NCI-H1694 (cell line): Measurements from ENCODE around the gene SEPHS1.
A peak's percentile ranks its signal among the peaks of the same experiment; 100 is the strongest.
"Not testable (repeated sequence)": the region's sequence is repeated elsewhere in the genome, so short reads cannot be mapped to it uniquely, and the experiment has no call there.

Experiments
- DNase-seq: peaks from one replicate; lab custom pipeline; 2025; lab: John Stamatoyannopoulos, UW

SEPHS1 gene

GRCh38 chr10:13348216-13349017 is at the start of gene SEPHS1:
Gene SEPHS1 (minus strand): TSS chr10:13348293. CDS start chr10:13344950, 3,343 bp downstream.
- peak; percentile 57 for DNase-seq

GRCh38 chr10:13397052-13397451 is 49.0 kb upstream of the SEPHS1 start:
- DNase-seq: no peak

GRCh38 chr10:13396369-13396768 is 48.3 kb upstream of the SEPHS1 start:
- no peak for DNase-seq

- no peak for DNase-seq
Observed at GRCh38 chr10:13395540-13395939, 47.4 kb upstream of the SEPHS1 start.

GRCh38 chr10:13393640-13394039 is 45.5 kb upstream of the SEPHS1 start:
- DNase-seq: no peak

GRCh38 chr10:13392701-13393100 is 44.6 kb upstream of the SEPHS1 start:
- no peak for DNase-seq

- DNase-seq: no peak
Observed at GRCh38 chr10:13390604-13391522, 42.8 kb upstream of the SEPHS1 start.

GRCh38 chr10:13388478-13389230 is 40.6 kb upstream of the SEPHS1 start:
- no peak for DNase-seq

GRCh38 chr10:13386021-13386420 is 37.9 kb upstream of the SEPHS1 start:
- no peak for DNase-seq

- no peak for DNase-seq
Observed at GRCh38 chr10:13383399-13383761, 35.3 kb upstream of the SEPHS1 start.

GRCh38 chr10:13382703-13383398 is 34.8 kb upstream of the SEPHS1 start:
- no peak for DNase-seq

- DNase-seq: not testable (repeated sequence)
Observed at GRCh38 chr10:13379061-13379460, 31.0 kb upstream of the SEPHS1 start.

GRCh38 chr10:13376746-13377145 is 28.7 kb upstream of the SEPHS1 start:
- DNase-seq: no peak

GRCh38 chr10:13376297-13376696 is 28.2 kb upstream of the SEPHS1 start:
- no peak for DNase-seq

- DNase-seq: no peak
Observed at GRCh38 chr10:13375791-13376190, 27.7 kb upstream of the SEPHS1 start.

- no peak for DNase-seq
Observed at GRCh38 chr10:13373644-13374043, 25.6 kb upstream of the SEPHS1 start.

GRCh38 chr10:13372524-13372923 is 24.4 kb upstream of the SEPHS1 start:
- DNase-seq: no peak

- peak; percentile 86 for DNase-seq
Observed at GRCh38 chr10:13371897-13372470, 23.9 kb upstream of the SEPHS1 start.

- no peak for DNase-seq
Observed at GRCh38 chr10:13366891-13367290, 18.8 kb upstream of the SEPHS1 start.

GRCh38 chr10:13365831-13366230 is 17.7 kb upstream of the SEPHS1 start:
- no peak for DNase-seq

GRCh38 chr10:13365243-13365642 is 17.1 kb upstream of the SEPHS1 start:
- DNase-seq: no peak
